NCI-H2107 (cell line): Measurements from ENCODE around the gene CST9.

Experiments
- DNase-seq: peaks from one replicate; lab custom pipeline; 2025; lab: John Stamatoyannopoulos, UW

CST9 gene, protein sequence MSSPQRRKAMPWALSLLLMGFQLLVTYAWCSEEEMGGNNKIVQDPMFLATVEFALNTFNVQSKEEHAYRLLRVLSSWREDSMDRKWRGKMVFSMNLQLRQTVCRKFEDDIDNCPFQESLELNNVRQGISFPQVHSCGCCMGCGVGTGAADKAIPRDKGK

DNA sequence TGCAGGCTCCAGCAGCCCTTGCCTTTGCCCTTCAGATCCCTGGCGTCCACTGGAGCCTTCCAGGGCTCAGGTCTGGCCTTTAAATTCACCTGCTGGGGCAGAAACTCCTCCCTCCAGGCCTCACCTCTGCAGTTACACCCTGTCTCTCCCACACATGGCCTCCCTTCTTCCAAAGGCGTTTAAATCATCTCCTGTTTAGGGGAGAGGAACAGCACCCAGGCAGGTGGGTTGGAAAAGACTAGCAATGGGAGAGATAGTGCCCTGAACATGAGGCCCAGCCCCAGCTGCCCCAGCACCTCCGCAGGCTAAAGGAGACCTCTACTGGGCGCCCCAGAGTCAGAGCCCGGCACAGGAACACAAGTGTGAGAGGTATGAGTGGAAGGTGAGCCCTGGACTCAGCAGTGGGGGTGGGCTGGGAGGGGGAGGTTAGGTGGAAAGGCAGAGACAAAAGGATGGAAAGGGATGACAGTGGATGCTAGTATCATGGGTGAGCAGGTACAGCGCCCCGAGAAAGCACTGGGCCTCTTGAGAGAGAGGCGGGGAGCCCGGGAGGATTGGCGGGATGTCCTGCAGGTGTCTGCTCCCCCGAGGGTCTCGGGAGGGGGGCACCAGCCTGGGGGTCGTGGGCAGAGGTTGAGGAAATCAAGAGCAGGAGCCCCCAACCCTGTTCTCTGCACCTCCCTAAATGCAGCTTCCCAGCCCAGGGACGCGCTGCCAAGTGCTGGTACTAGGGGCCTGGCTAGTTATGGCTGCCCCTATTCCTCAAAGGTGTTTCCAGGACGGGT lies at the start of gene CST9:
TSS of gene CST9 (minus strand) at position 51 of the 785 bp plus-strand sequence. CDS start 53 bp downstream, outside the sequence.
- DNase-seq, result no peak

DNA sequence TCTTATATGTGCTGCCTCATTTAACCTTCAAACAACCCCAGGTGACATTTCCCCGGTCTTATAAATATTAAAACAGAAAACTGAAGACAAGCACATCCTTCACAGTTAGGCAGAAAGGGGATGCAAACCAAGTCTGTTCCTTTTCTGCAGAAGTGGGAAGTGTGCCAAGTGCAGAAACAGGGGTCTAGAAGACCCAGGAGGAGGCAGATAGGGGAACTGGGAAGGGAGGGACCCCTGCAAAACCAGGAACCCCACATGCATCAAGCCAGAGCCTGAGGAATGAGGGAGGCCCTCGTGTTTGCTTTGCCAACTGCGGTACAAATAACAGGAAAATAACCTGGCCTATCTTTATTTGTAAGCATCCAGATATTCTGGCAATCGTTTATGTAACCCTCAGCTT lies 49.0 kb upstream of the CST9 start:
- DNase-seq, result no peak

DNA sequence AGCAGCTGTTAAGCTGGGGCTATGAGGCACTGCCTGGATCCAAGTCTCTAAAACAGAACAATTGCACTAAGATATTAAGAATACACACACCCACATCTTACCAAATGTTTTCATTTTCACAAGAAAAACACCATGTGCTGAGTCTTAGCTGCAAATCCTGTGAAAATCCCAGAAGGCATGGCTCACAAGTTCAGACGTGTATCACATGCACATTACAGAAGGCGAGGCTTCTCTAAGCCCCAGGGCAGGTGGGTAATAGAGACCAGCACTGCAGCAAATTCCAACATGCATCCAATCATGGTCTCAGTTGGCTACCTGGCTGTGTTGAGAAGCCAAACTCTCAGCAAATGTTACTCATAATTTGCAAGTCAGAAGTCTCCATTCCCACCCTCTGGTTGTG lies 48.3 kb upstream of the CST9 start:
- no peak for DNase-seq

DNA sequence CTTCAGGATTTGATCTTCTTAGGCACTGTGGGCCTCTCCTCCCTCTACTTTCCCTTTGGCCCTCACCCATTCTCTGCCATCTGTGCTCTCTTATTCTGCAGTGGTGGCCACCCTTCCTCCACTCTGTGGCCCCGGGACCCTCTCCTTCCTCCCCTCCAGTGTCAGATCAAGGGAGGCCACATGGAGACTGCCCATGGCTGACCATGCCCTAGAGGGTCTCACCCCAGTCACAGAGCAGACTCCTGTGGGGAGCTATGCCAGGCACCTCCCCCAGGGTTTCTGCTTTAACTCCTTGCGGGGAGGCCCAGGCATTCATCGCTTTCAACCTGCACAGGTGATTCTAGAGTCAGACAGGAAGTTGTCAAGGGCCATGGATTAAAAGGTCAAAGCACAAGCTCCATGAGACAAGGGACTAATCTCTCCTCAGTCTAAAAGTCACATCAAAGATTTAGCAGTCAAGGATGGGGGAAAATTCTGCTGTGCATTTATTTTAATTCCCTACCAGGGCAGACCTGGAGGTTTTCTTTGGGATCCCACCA lies 47.8 kb upstream of the CST9 start:
- DNase-seq, result no peak

DNA sequence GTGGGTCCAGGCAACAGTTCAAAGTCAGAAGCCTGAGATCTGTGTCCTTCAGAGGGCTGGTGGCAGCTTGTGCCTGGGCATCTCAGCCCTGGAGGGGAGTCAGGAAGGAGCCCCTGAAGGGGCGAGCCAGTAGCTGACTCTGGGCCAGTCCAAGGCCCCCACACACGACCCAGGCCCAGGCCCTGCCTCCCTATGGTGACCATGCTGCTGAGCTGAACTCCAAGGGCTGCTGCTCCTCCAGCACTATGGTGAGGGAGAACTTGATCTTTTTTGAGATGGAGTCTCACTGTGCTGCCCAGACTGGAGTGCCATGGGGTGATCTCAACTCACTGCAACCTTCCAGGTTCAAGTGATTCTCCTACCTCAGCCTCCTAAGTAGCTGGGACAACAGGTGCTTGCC lies 47.2 kb upstream of the CST9 start:
- no peak for DNase-seq

DNA sequence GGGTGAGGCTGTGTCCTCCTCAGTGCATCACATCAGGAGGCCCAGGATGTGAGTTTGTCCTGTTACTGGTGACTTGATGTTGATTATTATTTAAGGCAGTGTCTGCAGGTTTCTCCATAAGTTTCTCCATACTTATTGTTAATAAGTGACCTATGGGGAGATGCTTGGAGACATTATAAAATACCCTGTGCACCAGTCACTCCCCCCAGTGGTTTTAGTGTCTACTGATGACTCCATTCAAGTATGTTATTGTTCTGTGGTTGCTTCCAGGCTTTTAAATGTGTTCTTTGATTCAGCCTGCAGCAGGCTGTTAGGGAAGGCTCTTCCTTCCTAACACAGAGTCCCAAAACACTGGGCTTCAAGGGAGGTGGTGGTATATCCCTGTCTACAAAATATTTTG lies 46.7 kb upstream of the CST9 start:
- no peak for DNase-seq

DNA sequence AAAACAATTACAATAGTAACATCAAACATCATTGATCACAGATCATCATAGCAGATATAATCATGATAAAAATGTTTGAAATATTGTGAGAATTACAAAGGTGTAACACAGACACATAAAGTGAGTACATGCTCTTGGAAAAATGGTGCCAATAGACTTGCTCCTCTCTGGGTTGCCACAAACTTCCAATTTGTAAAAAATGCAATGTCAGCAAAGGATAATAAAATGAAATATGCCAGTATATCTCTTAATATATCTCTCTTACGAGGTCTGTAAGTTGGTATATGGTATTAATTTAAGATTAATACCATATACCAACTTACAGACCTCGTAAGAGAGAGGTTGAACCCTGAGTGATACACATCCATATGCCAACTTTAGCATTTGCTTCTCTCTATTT lies 45.4 kb upstream of the CST9 start:
- DNase-seq, result no peak

DNA sequence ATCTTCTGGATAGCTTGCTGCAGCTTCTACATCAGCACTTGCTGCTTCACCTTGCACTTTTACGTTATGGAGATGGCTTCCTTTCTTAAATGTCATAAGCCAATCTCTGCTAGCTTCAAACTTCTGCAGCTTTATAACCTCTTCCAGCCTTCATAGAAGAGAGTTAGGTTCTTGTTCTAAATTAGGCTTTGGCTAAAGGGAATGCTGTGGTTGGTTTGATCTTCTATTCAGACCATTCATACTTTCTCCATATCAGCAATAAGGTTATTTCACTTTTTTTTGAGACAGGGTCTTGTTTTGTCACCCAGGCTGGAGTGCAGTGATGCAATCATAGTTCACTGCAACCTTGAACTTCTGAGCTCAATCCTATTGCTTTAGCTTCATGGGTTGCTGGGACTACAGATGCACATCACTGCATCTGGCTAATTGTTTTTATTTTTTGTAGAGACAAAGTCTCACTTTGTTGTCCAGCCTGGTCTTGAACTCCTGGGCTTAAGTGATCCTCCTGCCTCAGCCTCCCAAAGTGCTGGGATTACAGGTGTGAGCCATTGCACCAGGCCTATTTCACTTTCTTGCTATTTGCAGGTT lies 44.2 kb upstream of the CST9 start:
- DNase-seq, result no peak

DNA sequence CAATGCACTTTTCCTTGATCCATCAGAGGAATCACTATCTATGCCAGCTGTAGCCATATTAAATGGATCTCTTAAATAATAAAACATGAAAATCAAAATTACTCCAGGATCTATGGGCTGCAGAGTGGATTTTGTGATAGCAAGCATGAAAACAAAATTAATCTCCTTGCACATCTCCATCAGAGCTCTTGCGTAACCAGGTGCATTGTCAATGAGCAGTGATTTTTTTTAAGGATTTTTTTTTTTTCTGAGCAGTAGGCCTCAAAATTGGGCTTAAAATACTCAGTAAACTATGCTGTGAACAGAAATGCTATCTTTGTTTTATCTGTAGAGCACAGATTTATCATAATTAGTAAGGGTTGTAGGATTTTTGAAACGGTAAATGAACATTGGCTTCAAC lies 43.5 kb upstream of the CST9 start:
- DNase-seq, result no peak

DNA sequence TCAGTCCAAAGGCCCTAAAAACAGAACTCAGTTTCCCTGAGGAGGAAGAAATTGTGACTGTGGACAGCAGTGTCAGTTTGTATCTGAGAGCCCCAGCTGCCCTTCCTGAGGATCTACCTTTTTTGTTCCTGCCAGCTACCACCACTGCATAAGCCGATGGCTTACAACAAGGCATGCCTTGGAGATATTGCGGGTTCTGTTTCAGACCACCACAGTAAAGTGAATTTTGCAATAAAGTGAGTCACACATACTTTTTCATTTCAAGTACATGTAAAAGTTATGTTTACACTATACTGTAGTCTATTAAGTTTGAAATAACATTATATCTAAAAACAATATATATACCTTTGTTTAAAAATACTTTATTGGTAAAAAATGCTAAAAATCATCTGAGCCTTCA lies 41.6 kb upstream of the CST9 start:
- no peak for DNase-seq

DNA sequence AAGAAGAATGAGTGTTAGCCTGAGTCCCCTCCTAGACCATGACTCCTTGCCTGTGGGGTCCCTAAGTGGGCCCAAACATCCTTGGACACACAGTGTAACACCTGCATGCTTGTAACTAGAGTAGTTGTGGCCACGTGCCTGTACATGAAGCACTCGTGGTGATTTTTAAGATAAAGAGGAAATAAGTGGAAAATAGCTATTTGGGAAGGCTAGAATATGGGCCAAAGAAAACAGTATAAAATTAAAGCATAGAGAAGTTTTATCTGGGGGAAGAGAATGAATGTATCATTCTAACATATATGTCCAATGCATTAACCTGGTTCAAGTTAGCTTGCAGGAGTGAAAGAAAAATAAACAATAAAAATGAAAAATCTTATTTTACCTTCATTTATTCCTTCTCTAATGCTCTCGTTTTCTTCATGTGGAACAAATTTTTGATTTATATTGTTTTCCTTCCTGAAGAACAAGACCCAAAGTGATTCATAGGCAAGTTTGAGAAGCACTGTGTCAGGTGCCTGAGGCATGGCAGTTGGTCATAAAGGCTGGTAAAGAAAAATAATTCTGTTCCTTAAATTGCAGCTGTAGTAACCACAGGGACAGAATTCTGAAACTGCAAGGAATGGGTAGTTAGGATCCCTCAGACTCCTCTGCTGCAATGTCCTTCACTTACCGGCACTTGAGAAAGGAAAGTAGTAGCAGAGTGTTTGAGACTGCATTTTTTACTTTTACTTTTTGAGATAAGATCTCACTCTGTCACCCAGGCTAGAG lies 40.6 kb upstream of the CST9 start:
- no peak for DNase-seq

DNA sequence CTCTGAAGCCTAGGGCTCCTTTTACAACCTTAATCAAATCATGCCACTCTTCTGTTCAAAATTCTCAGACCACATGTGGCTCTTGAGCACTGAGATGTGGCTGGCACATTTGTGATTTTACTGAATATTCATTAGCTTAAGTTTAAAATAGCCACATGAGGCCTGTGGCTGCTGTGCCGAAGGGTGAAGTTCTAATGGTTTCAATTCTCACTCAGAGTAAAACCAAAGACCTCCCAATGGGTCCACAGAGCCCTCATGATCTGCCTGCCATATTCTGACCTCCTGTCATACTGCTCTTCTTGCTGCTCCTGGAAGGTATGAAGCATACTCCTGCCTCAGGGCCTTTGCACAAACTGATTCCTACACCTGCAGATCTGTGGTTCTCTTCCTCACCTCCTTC lies 39.9 kb upstream of the CST9 start:
- DNase-seq, result no peak

DNA sequence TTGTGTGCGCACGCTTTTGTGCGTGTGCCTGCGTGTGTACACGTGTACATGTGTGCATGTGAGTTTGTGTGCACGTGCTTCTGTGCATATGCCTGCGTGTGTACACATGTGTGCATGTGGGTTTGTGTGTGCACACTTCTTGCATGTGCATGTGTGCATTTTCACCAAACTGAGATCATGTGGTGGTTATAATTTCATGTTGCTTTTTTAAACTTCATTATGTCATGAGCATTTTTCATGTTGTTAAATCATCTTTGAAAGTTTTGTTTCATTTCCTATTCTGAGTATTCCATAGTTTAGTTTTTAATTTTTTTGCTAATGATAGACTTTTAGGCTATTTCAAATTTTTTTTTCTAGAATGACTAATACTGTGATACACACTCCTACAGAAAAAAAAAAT lies 38.4 kb upstream of the CST9 start:
- DNase-seq, result no peak

DNA sequence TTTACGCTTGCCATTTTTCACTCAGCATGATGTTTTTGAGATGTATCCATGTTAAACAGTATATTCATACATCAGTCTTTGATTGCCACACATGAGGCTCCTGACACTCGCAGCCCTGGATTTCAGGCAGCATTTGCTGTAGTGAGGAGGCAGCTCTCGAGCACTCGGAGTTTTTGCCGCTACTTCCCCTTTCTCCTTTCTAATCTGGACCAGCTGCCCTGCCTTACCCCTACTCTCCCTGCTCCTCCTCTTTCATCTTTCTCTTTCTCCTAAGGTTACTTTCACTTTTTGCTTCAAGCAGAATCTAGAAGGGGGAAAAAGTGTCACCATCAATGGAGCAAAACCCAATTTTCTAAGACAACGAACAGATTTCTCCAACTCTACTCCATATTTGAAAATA lies 37.9 kb upstream of the CST9 start:
- DNase-seq, result no peak

DNA sequence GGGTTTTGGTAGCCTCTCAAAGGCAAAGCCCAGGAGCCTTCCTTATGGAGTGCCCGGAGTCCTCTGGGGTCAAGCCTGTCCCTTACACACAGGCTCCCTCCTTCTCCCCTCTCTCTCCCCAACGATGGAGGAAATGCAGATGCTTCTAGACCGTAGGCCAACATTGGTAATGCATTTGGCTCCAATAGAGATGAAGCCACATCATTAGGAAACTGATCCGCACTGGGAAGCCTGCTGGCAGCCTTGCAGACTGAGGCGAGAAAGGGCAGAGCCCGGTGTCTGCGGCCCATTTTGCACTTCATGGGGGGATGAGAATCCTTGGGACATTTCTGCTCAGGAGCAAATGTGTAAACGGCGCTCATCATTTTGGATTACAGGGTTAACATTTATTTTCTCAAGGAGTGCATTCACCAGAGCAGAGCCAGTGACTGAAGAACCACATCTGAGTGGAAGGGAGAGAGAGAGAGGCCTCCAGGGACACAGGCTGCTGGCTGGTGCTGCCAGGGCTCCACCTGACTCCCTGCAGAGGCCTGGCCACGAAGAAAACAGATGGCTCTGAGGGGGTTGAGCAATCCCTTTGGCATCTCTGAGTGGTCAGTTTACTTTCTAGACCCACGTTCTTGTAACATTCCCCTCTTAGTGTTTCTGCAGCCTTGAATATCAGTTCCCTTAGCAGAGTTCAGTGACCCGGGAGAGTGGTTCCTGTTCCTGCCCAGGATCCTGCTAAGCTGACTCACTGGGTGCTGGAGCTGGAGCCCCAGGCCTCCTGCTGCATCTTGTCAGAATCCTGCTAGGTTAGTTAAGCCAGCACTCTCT lies 36.4 kb upstream of the CST9 start:
- no peak for DNase-seq

DNA sequence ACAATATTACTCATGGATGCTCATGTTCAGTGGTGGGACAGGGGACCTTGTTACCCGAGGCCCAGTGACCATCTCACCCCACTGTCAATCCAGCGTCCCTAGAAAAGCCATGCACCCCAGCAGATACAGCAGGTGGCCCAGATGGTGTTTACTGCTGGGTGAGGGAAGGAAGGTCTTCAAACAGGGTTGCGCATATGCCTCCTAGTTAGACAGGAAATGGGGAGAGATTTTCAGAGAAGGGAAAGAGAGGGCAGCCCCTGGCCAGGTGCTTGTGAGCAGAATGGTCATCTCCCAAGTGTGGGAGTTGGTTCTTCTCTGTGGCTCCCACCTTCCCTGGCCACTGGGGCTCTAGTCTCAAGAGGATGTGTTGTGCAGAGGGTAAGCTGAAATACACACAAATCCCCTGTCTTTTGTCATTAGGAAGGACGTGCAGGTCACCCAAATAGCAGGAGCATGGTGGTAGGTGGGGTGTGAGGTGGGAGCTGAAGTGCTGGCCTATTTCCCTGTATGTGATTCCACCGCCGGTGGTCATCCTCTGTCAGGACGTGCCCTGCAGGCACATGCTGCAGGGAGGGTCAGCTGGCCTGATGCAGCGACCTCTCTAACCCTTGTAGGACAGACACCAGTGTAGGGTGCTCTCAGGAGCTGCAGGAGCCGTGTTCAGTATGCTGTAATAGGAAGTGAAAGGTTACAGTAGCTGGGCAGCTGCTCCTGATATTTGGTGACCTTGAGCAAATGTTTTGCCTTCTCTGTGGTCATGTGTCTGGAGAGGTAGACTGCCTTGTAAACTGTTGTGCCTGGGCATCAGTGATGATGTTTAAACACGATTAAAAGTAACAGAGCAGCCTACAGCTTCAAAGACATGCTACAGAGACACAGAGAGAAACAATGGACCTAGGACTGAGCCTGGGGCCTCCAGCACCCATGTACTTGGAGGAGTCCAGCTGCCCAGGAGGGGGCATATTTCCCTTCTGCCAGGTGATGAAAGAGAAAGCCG lies 35.3 kb upstream of the CST9 start:
- DNase-seq, result no peak

DNA sequence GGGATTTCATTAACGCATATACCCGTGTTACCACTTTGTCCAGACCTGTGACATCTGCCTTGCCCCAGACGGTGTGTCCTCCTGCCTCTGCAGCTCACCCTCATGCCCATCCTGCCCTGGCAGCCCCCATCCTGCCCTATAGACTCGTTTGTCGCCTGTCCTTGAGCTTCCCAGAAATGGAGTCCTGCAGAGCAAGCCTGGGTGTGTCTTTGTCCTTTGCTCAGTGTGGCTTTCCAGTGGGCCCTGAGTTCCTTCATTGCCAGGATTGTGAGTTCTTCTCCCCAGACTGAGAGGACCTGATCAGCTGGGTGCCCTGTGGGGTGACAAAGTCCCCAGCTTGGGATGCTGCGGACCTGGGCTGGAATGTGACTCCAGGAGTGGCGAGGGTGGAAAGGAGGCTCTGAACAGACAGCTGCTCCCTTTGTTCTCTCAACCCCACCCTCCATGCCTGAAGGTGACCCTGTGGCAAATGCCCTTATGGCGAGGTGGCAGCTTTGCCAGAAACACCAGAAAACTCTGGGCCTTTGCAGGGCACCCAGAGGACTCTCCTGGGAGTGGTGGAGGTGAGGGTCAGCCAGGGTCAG lies 34.4 kb upstream of the CST9 start:
- no peak for DNase-seq

DNA sequence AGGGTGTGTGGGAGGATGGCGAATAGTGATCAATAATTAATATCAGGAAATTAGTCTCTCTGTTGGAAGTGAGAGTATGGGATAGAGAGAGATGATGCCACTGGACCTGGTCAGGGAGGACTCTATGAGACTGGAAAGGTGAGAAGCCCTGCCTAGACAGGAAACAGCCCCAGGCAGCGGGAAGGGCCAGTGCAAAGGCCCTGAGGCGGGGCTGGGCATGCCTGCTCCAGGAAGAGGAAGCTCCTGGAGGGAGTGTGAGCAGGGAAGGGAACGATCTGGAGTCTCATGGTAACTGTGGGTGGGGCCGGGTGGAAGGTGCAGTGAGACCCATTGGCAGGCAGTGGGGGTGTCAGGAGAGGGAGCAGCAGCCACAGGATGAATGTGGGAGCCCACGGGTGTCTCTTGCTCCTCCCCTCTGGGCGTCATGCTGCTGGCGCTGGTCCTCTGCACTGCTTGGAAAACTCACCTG lies 33.8 kb upstream of the CST9 start:
- no peak for DNase-seq

DNA sequence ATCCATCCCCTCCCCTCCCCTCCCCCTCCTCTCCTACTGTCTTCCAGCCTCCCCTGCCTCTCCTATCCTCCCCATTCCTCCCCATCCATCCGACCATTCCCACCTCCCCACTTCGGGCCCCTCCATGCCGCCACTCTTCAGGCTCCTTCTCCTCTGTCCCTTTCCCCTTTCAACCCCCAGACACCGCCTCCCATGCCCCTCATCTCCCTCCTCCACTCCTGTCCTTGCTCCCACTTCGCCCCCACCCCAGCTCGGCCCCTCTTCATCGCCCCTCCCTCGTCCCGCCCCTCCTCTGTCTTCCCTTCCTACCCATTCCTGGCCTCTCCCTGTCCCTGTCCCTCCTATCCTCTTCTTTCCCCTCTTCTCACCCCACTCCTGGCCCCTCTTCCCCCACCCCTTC lies 32.6 kb upstream of the CST9 start:
- no peak for DNase-seq
